GM06990 (cell line): ENCODE results near the gene MAD1L1.

Source experiments
- DNase-seq: peaks from one replicate; pipeline ENCODE4 v3.0.0-alpha.2; 2011; ENCODE audit not compliant: insufficient read length; ENCODE audit errors: extremely low read depth
- H3K27me3 ChIP-seq: replicated peaks from 2 replicates; pipeline ENCODE4 v1.6.0; 2011; ENCODE audit warnings: low read length; ENCODE audit not compliant: control insufficient read depth, insufficient read depth
- H3K36me3 ChIP-seq: 2 replicates; pipeline ENCODE4 v1.5.1; 2011; ENCODE audit warnings: low read length; ENCODE audit not compliant: control insufficient read depth, insufficient read depth
- H3K4me3 ChIP-seq: replicated peaks from 2 replicates; pipeline ENCODE4 v1.5.1; 2011; ENCODE audit warnings: low read depth, mild to moderate bottlenecking, control low read depth, low read length
- CTCF ChIP-seq: IDR thresholded peaks from 2 replicates; pipeline ENCODE4 v1.5.1; 2011; ENCODE audit warnings: low read length, control low read depth, mild to moderate bottlenecking, inconsistent platforms; ENCODE audit not compliant: insufficient read depth, poor library complexity, severe bottlenecking

MAD1L1 gene

GRCh38 chr7:2278026-2278425 lies 45.3 kb upstream of the MAD1L1 start:
- no peaks in the 10 kb centered on the region for H3K27me3 ChIP-seq
- TF ChIP-seq CTCF, result no peak
- H3K36me3 ChIP-seq, result peaks cover 13% of the 10 kb centered on the region
- H3K4me3 ChIP-seq, result no peak overlapping the region
- DNase-seq, result no peak

- Histone ChIP-seq H3K36me3 (peaks cover 16% of the 10 kb centered on the region), H3K4me3 (no peak overlapping the region), H3K27me3 (no peaks in the 10 kb centered on the region)
- DNase-seq, result no peak
- TF ChIP-seq CTCF, result no peak
Measured at GRCh38 chr7:2276107-2276506, 43.4 kb upstream of the MAD1L1 start.

GRCh38 chr7:2275101-2275500 lies 42.4 kb upstream of the MAD1L1 start:
- H3K36me3 ChIP-seq, result peaks cover 16% of the 10 kb centered on the region
- no peak for DNase-seq
- no peak overlapping the region for H3K4me3 ChIP-seq
- TF ChIP-seq CTCF, result no peak
- H3K27me3 ChIP-seq, result no peaks in the 10 kb centered on the region

- H3K4me3 ChIP-seq, result no peak overlapping the region
Measured at GRCh38 chr7:2274666-2275065, 41.9 kb upstream of the MAD1L1 start.

GRCh38 chr7:2273866-2274265 lies 41.1 kb upstream of the MAD1L1 start:
- Histone ChIP-seq H3K36me3 (peaks cover 19% of the 10 kb centered on the region), H3K4me3 (no peak overlapping the region), H3K27me3 (no peaks in the 10 kb centered on the region)
- TF ChIP-seq CTCF, result no peak
- DNase-seq, result no peak

More at GRCh38 chr7:2274666-2275065, 41.9 kb upstream of the MAD1L1 start:
- no peak for TF ChIP-seq CTCF
- Histone ChIP-seq H3K27me3 (no peaks in the 10 kb centered on the region), H3K36me3 (peaks cover 16% of the 10 kb centered on the region)
- no peak for DNase-seq

GRCh38 chr7:2272031-2272430 lies 39.3 kb upstream of the MAD1L1 start:
- H3K4me3 ChIP-seq, result no peak overlapping the region
- H3K36me3 ChIP-seq, result peaks cover 19% of the 10 kb centered on the region
- no peak for TF ChIP-seq CTCF
- no peak for DNase-seq
- no peaks in the 10 kb centered on the region for H3K27me3 ChIP-seq
